Parathyroid adenoma (tissue), 2 donors: Measurements from ENCODE around the gene RAC3.
A peak's percentile ranks its signal among the peaks of the same experiment; 100 is the strongest.

Source experiments
- H2AFZ ChIP-seq: fragments of 300-600 bp; sonication (generic); one replicate; pipeline ENCODE4 v1.7.0; 2017; ENCODE audit warnings: antibody characterized with exemption, mild to moderate bottlenecking
- H3K27ac ChIP-seq: fragments of 300-600 bp; sonication (generic); one replicate; pipeline ENCODE4 v1.7.0; 2017
- H3K27me3 ChIP-seq: fragments of 300-600 bp; sonication (generic); one replicate; pipeline ENCODE4 v1.7.0; 2017; ENCODE audit warnings: low read length; ENCODE audit not compliant: control insufficient read depth, insufficient read depth
- H3K36me3 ChIP-seq: fragments of 300-600 bp; sonication (generic); one replicate; pipeline ENCODE4 v1.7.0; 2017; ENCODE audit warnings: low read length; ENCODE audit not compliant: control insufficient read depth, insufficient read depth
- H3K4me1 ChIP-seq: fragments of 300-600 bp; sonication (generic); one replicate; pipeline ENCODE4 v1.7.0; 2017; ENCODE audit warnings: control low read depth
- H3K4me2 ChIP-seq: fragments of 300-600 bp; sonication (generic); one replicate; pipeline ENCODE4 v1.7.0; 2017; ENCODE audit warnings: low read length
- H3K4me3 ChIP-seq: fragments of 300-600 bp; sonication (generic); one replicate; pipeline ENCODE4 v1.7.0; 2017; ENCODE audit warnings: low read depth, low read length
- H3K79me2 ChIP-seq: fragments of 300-600 bp; sonication (generic); one replicate; pipeline ENCODE4 v1.7.0; 2017; ENCODE audit warnings: control low read depth
- H3K9ac ChIP-seq: fragments of 300-600 bp; sonication (generic); one replicate; pipeline ENCODE4 v1.7.0; 2017; ENCODE audit warnings: mild to moderate bottlenecking
- H3K9me3 ChIP-seq: fragments of 300-600 bp; sonication (generic); one replicate; pipeline ENCODE4 v1.7.0; 2017; ENCODE audit warnings: low read length; ENCODE audit not compliant: control insufficient read depth
- TF ChIP-seq, protein P1 (sequence below): fragments of 300-600 bp; sonication (generic); IDR thresholded peaks from one replicate; pipeline ENCODE4 v1.7.0; 2017; ENCODE audit warnings: antibody characterized with exemption, mild to moderate bottlenecking
- donor health status: primary hyperparathyroidism.

Gene RAC3

DNA sequence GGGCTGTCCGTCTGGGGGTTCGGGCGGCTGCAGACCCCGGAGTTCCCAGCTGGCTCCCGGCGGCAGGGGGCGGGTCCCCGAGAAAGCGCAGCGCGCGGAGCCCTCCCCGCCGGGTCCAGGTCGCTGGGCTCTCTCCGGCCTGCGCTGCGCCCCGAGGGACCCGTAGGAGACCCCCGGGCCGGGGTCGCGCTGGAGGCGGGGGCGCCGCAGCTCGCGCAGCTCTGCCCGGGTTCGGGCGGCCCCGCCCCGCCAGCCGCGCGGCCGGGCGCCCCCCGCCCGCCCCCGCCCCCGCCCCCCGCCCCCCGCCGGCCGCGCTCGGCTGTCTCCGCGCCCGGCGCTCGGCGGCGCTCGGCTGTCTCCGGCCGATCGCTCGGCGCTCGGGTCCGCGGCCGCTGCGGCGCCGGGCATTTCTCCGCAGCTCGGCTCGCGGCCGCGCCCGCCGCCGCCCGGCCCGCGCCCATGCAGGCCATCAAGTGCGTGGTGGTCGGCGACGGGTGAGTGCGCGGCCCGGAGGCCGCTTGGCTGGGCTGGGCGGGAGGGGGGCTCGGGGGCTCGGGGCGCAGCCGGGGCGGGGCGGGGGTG is at the start of gene RAC3:
Gene RAC3 (plus strand): TSS at position 376 of the 582 bp plus-strand sequence. CDS start 84 bp downstream, at position 460.
- H3K4me2 ChIP-seq: peak within 1 kb of the TSS; percentile 89
- H3K27ac ChIP-seq: peak within 1 kb of the TSS; percentile 39
- H3K9me3 ChIP-seq: no peaks in the 10 kb centered on the region
- H3K4me3 ChIP-seq: peak within 1 kb of the TSS; percentile 68
- H3K9ac ChIP-seq: no peak within 1 kb of the TSS
- no peaks in the 10 kb centered on the region for H3K36me3 ChIP-seq
- peak within 1 kb of the TSS; percentile 92 for H2AFZ ChIP-seq
- H3K79me2 ChIP-seq: no peaks in the 10 kb centered on the region
- H3K27me3 ChIP-seq: no peaks in the 10 kb centered on the region
- H3K4me1 ChIP-seq: peaks cover 6% of the 10 kb centered on the region
- TF ChIP-seq, protein P1, sequence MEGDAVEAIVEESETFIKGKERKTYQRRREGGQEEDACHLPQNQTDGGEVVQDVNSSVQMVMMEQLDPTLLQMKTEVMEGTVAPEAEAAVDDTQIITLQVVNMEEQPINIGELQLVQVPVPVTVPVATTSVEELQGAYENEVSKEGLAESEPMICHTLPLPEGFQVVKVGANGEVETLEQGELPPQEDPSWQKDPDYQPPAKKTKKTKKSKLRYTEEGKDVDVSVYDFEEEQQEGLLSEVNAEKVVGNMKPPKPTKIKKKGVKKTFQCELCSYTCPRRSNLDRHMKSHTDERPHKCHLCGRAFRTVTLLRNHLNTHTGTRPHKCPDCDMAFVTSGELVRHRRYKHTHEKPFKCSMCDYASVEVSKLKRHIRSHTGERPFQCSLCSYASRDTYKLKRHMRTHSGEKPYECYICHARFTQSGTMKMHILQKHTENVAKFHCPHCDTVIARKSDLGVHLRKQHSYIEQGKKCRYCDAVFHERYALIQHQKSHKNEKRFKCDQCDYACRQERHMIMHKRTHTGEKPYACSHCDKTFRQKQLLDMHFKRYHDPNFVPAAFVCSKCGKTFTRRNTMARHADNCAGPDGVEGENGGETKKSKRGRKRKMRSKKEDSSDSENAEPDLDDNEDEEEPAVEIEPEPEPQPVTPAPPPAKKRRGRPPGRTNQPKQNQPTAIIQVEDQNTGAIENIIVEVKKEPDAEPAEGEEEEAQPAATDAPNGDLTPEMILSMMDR: no peak

GRCh38 chr17:81983011-81983638 is 48.4 kb upstream of the RAC3 start:
- Histone ChIP-seq H3K9ac (no peak overlapping the region), H3K79me2 (peaks cover 22% of the 10 kb centered on the region), H3K36me3 (no peaks in the 10 kb centered on the region), H3K4me3 (no peak overlapping the region), H3K4me1 (peaks cover 10% of the 10 kb centered on the region), H2AFZ (no peak overlapping the region), H3K27ac (no peak overlapping the region), H3K9me3 (no peaks in the 10 kb centered on the region), H3K4me2 (no peak overlapping the region), H3K27me3 (no peaks in the 10 kb centered on the region)
- TF ChIP-seq, protein P1: no peak

GRCh38 chr17:81983639-81984373 is 47.7 kb upstream of the RAC3 start:
- peaks cover 22% of the 10 kb centered on the region for H3K79me2 ChIP-seq
- no peak overlapping the region for H3K27ac ChIP-seq
- peaks cover 5% of the 10 kb centered on the region for H3K4me1 ChIP-seq
- no peaks in the 10 kb centered on the region for H3K9me3 ChIP-seq
- H3K4me2 ChIP-seq: no peak overlapping the region
- no peaks in the 10 kb centered on the region for H3K36me3 ChIP-seq
- H2AFZ ChIP-seq: no peak overlapping the region
- no peak overlapping the region for H3K4me3 ChIP-seq
- TF ChIP-seq, protein P1: no peak
- H3K9ac ChIP-seq: no peak overlapping the region
- no peaks in the 10 kb centered on the region for H3K27me3 ChIP-seq

DNA sequence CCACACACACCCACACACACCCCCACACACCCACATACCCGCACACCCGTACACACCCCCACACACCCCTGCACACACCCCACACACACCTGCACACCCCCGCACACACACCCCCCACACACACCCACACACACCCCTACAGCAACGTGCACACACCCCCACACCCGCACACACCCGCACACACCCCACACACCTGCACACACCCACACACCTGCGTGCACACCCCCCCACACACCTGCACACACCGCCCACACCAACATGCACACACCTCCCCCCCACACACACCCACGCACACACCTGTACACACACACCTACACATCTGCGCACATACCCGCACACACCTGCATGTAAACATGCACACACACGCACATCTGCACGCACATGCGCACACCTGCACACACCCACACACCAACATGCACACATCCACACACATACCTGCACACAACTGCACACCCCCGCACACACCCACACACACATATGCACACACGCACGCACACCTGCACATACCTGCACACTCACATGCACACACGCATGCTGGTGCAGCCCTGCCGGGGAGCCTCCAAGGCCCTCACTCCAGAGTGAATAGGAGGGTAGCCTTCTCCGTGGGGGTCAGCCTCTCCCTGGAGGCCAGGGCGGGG is 46.6 kb upstream of the RAC3 start:
- no peak overlapping the region for H3K4me3 ChIP-seq
- H2AFZ ChIP-seq: no peak overlapping the region
- H3K27me3 ChIP-seq: no peaks in the 10 kb centered on the region
- H3K9ac ChIP-seq: no peak overlapping the region
- no peaks in the 10 kb centered on the region for H3K9me3 ChIP-seq
- no peaks in the 10 kb centered on the region for H3K36me3 ChIP-seq
- TF ChIP-seq, protein P1: no peak
- H3K4me1 ChIP-seq: no peaks in the 10 kb centered on the region
- no peak overlapping the region for H3K4me2 ChIP-seq
- no peak overlapping the region for H3K27ac ChIP-seq
- peaks cover 22% of the 10 kb centered on the region for H3K79me2 ChIP-seq
